ENCODE data around the gene ARHGAP24.
"Not testable (repeated sequence)": the region's sequence is repeated elsewhere in the genome, so short reads cannot be mapped to it uniquely, and the experiment has no call there.

Gene ARHGAP24

DNA sequence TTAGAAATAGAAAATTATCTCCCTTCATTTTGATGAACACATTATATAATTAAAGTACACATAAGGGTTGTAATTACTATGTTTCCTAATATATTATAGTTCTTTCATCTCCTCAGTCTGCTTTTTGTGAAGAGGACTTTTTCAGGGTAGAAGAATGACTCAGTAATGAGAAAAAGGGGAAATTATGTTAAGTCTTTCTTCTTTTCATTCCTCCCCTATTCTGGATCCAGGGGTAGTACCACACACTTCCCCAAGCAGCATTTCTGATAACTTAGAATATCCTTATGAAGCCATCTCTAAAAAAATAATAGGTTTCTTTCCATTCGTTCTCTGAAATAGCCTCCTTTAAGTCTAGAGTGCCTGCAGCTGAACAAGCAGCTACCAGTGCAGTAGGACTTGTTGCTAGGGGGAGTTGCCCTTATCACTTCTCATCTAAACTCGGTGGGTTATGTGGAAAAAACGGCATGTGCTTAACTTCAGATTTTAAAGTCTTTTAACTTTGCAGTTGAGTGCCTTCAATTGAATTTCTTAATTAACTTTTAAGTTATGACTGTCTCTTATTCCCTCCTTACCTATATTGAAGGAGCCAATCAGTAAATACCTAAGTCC lies 184.8 kb downstream of the ARHGAP24 start:
- no peak for DNase-seq

DNA sequence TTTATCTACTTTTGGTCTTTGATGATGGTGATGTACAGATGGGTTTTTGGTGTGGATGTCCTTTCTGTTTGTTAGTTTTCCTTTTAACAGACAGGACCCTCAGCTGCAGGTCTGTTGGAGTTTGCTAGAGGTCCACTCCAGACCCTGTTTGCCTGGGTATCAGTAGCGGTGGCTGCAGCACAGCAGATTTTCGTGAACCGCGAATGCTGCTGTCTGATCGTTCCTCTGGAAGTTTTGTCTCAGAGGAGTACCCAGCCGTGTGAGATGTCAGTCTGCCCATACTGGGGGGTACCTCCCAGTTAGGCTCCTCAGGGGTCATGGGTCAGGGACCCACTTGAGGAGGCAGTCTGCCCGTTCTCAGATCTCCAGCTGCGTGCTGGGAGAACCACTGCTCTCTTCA lies 191.7 kb downstream of the ARHGAP24 start:
- DNase-seq: not testable (repeated sequence)

DNA sequence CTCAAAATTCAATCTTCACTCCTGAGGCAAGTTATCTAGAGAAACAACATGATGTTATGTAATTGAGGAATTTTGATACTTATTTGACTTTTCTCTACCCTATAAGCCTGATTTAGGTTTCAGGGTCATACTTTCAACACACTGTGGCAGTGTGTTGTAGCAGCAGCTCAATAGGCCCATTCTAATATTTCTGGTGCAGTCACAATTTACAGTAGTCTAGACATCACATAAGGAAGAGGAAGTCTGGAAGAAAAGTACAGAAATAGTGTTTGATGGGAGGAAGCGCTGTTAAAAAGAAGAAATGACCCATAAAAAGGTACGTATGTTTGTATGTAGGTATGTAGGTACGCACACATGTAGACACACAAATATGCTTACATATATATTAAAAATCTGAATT lies 194.3 kb downstream of the ARHGAP24 start:
- DNase-seq: no peak

DNA sequence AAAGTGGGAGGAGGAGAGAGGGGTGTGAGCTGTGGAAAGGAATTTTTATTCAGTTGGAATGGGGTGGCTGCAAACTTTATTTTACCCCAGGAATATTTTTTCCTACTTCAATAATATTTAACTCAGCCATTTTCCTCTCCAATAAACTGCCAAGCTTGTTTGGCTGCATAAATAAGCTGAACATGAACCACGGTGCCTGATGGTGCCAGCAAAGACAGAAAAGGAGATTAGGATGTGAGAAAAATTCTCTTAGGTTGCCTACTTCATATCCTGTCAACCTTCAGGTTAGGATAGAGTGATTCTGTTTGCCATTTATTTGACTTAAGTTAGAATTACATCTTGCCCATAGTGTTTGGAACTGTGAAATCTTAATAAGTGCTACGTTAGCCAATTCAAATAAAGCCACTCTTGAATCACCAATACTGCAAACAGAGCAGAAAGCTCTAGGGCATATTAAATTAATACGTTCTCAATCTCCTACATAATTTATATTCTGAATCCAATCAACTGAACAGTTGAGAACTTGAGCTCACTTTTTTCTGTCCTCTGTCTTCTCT lies 195.1 kb downstream of the ARHGAP24 start:
- no peak for DNase-seq

DNA sequence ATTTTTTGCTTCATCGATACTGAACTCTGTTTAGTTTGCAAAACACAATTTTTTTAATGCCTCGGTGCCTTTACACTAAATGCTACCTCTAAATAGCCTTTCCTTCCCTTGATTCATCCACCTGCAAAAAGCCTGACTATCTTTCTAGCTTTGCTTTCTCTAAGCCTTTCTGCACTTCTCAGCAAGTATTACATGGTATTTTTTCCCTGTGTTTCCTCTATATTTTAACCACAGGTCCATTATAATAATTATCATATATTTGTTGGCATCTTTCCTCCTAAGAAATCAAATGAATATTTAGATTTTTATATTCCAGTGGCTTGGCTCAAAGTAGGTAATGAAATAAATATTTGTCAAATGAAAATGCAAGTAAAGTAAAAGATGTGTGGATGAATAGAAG lies 196.2 kb downstream of the ARHGAP24 start:
- DNase-seq: no peak

DNA sequence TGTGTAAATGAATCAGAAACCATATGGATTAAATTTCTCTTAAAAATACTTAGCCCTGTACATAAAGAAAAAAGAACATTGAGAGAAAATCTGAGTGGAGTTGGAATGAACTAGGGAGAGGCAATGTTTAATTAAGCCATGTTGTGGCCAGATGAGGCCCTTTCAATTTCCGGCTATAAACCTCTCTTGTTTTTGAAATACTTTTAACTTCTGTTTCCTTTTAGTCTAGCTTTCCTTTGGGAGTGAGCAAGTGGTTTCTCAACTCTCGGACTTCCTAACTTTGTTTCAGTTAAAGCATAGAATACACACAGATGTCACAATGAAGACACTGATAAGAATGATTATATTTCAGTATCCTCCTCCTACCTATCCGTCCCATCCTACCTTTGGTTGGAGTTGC lies 197.2 kb downstream of the ARHGAP24 start:
- no peak for DNase-seq

DNA sequence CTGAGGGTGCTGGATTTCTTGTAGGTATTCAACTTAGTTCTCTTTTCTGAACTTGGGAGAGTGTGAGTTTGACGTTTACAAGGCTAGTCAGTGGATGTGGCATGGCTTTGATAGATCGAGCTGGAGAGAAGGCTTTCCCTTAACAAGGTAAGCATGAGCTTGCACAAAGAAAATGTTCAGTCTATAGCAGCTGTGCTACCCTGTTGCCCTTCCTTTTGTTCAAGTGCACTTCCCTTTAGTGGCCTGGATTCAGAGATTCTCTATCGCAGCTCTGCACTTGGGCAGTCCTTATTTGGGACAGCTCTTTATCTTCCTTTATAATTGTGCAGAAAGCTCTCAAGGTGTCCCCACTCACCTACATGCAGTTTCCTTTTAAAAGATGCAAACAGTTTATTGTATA lies 198.0 kb downstream of the ARHGAP24 start:
- DNase-seq: no peak

DNA sequence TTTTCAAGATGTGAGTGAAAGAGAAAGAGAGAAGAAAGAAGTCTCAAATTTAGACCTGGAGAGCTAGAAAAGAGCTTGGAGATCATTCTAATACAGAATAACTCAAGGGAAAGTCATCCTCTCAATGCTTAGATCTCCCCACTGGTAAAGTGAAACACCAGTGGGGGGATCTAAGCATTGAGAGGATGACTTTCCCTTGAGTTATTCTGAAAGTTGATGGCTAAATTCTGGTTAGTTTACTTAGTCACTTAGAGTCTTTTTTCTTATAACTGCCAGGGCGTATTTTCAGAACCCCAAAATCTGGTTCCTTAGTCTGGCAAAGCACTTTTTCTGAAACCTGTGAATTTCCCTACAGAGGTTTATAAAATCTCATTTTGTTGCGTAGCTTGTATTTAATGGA lies 198.6 kb downstream of the ARHGAP24 start:
- DNase-seq: no peak

DNA sequence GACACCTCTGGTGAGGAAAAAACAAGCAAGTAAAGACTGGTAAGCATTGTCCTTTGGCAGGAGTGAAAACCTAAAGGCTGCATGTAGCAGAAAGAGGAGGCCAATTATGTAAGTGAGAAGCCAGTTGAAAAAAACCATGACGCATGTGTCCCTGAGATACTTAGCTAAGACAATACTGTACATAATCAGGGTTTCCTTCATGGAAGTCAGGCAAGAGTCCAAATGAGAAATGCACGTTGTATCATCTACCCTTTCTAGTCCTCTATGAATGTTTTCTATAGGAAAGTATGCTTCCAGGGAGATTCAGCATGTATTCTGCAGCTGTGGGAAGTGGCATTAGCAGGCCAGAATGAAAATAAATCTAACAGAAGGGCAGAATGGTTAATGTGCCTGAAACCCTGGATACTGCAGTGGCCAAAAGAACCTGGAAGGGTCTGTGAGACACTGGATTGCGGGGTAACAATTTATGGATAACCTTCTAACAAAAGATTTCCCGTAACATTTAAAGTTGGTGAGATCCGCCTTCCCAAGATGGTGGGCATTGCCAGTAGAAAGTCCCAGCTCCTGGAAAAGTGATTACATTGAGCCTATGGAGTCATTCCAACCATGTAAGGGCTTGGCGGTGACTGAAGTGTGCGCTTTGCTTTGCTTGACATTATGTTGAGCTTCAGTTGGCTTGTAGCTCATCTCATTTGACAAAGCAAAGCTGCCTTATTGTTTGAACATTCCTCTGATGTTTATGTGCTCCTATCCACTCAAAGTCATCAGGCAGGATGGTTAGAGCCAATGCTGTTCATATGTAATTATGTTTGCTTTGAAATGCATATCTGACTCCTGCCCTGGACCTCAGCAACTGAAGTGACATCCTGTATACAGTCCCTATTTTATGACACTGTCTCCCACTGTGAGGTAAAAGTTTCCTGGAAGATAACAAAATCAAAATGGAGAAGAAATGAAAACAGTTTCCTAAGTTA lies 200.4 kb downstream of the ARHGAP24 start:
- DNase-seq: peak; percentile 20

DNA sequence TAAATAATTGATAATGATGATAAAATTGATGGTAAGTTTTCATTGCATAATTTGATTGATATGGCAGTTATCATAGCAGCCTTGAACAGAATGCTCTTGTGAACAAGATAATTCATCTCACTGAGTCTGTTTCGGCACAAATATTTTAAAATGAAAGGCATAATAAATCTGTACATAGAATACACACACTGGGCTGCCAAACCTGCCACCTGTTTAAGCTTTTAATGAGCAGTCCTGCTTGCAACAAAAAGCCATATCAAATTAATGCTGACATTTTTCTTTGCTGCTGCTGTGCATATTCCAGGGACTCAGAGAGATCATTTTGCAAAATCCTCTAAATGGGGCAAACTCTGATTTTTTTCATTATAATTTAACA lies 201.1 kb downstream of the ARHGAP24 start:
- no peak for DNase-seq

DNA sequence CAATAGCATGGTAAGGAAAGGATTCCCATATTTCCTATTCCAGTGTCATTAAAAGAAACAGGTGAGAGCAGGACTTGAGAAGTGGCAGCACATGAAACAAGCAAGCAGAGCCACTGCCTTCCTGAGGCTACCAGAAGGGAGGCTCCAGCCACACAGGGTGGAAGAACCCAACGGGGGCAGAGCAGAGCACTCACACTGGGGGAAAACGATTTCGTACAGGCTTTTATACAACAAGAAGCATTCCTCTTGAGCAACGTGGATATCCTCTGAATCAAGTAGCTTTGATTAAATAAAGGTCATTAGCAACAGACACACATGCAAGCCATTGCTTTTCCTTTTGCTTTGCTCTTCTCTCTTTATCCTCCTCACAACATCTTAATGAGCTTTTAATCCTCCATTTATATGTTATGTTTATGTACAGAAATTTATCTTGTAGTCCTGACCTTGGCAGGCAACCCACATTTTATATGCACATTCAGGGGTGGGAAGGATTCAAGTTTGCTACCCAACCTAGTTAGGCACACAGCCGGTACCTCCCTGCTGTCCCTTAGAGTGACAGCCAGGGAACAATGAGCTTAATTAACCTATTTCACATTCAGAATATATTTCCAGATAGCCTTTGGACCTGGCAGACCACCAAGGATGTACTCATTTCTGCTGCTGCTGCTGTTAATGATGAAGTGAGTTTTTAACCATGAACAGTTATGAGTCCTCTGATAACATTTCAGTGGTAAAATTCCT lies 202.1 kb downstream of the ARHGAP24 start:
- DNase-seq: no peak

DNA sequence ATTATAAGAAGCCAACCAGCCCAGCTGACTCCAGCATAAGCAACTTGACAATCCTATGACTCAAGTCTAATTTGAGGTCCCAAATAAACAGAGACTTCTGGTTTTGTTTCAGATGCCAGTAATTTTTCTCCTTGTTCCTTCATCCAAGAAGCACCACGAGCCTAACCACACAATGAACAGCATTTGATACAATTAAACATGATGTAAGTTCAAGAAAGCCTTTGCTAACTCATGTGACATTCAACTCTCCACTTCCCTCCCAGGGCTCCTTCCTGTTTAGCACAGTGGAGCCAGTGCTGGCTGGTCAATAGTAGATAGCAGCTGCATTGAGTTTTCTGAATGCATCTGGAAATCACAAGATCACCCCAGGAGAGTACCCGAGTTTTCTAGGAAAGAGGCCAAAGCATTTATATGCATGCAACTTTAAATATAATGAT lies 206.3 kb downstream of the ARHGAP24 start:
- DNase-seq: no peak

DNA sequence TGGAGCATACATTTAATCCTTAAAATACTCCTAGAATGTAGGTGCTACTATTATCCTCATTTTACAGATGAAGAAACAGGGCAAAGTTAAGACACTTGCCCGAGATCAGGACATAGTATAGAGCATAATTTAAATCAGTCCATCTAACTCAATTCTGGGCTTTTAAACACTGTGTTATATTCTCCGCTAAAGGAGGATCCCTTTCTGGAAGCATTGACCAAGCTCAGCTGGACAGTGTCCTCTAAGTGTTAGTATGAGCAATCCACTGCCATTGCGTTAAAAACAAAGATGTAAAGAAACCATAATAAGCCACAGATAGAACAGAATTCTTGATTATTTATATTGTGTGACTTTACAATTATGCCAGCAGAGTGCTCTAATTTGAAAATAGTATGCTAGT lies 207.0 kb downstream of the ARHGAP24 start:
- DNase-seq: no peak

DNA sequence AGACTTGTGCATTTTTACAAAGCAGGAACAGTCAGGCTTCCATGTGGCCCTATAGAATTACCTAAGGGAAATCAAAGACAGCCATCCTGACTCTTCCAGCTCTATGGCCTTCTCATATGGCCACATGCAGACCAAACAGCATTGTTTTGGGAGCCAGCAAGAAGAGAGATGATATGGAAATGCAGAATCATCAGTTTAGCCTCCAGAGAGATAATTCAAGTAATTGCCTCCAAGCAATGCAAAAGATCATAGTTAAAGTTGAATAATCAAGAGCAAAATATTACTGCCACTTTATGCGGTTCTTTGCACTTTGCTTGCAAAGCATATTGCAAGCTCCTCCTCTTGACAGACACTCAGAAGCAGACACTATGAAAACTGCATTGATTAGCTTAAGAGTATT lies 207.4 kb downstream of the ARHGAP24 start:
- DNase-seq: no peak

DNA sequence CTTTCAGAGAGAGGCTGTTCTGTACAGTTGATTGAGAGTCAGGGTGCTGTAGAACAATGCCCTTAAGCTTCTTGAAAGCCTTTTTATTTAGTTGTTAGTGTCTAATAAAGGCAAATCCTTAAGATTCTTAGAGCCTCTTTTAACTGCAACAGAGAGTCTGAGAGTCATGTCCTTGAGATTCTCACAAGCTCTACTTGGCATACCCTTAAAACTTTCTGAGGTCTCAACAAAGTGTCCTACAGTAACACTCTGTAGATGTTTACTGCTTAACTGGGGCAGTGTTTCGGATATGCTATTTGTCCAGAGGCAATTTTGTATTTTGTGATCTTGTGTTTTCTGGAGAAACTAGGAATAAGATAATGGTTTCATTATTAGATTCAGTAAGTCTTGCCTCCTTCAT lies 209.7 kb downstream of the ARHGAP24 start:
- DNase-seq: no peak

DNA sequence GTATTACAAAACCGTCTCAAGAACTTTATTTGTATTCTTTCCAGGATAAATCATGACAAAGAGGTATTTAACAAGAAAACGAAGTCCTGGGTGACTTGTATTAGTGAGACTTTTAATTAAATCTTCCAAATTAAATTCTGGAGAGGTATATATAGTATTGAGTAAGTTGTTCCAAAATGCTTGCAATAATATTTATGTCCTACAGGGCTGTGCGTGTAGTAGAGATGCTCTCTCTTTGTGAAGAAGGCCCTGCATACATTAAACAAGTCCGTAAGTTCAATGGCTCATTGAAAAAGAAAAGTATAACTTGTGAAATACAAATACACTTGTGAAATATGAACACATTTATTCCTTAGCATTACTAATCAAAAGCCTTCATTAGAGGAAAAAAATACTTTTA lies 211.4 kb downstream of the ARHGAP24 start:
- DNase-seq: no peak

DNA sequence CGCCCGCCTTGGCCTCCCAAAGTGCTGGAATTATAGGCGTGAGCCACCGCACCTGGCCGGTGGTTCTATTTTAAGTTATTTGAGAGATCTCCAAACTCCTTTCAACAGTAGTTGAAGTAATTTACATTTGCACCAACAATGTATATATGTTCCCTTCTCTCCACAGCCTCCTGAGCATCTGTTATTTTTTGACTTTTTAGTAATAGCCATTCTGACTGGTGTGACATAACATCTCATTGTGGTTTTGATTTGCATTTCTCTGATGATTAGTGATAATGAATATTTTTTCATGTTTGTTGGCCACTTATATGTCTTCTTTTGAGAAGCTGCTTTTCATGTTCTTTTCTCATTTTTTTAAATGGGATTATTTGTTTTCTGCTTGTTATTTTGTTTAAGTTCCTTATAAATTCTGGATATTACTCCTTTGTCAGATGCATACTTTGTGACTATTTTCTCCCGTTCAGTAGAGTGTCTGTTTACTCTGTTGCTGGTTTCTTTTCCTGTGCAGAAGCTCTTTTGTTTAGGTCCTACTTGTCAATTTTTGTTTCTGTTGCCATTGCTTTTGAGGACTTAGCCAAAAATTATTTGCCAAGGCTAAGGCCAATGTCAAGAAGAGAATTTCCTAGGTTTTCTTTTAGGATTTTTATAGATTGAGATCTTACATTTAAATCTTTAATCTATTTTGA lies 213.2 kb downstream of the ARHGAP24 start:
- no peak for DNase-seq

DNA sequence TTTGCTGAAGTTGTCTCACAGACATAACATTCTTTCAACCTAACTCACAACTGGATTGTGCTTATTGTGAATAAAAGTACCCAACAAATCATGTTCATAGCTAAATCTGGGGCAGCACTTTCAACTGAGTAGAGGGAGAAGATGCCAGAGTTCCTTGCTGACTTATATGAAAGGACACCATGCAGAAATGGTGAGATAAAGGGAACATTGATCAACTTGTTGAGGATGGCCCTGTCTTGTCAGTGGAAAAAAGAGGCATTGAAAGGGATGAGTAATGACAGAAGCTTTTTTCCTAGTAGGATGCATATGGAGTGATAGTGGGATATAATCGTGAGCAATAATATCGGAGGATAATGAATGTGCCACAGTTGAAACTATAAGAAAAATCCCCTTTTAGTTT lies 221.7 kb downstream of the ARHGAP24 start:
- DNase-seq: no peak

DNA sequence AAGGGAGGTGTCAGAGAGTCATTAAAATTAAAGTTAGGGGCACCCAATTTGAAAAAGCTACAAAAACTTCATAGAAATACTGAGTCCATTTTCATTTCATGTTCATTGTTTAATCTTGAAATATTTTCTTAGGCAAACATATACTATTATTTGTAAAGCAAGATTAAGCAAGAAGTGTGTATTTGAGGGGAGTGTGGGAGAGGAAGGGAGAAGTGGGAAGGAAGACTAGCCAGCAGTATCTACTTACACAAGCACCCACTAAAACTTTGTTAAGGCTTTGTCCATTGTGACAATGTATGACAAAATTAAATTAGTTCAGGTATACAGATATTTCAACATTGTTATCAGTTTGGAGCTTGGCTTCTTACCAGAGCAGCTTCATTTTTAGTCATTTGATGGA lies 222.9 kb downstream of the ARHGAP24 start:
- no peak for DNase-seq

DNA sequence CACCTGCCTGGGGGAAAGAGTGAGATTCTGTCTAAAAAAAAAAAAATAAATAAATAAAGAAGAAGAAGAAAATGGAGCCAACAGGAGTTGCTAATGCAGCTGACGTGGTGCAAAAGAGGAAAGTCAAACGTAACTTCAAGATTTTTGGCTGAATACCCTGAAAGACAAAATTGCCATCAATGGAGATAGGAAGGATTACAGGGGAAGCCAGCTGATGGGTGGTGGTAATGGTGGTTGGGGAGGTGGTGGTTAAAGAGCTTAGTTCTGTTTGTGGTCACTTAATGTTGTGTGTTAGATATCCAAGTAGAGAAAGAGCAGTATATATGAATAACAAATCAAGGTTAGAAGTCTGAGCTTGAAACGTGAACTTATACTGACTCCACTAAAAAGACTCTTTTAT lies 225.4 kb downstream of the ARHGAP24 start:
- DNase-seq: no peak

DNA sequence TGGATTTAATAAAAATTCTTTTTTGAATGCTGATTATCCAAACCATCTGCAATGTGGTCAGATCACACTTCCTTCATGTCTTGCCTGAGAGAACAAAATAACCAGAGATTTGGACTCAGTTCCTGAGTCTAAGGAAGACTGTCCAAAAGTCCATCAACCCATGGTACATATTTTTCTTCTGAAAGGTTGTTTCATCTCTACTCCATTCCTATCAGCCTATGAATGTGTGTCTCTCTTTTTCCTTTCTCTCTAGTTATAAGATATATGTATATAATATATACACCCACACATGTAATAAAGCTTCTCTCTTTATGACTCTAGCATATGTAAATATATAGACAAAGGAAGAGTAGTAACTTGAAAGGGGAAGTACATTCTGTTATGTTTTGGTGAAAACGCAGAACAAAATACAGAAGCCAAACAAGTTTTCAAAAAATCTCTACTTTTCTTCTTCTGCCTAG lies 226.9 kb downstream of the ARHGAP24 start:
- no peak for DNase-seq

DNA sequence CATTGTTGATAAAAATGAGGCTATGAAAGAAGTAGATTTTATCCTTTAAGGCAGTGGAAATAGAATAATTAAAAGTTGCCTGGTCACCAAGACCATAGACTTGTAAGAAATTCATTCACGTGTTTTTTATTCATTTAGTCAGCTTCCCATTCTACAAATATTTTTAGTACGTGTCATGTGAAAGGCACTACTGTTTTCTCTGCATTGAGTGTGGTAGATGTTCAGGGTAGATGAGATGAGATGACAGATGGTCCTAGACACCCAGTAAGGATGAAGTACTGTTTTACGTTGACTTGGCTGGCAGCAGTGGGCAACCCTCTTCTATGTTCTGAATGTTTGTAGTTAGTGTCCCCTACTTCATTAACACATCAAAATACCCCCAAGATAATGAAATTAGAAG lies 228.1 kb downstream of the ARHGAP24 start:
- DNase-seq: no peak

DNA sequence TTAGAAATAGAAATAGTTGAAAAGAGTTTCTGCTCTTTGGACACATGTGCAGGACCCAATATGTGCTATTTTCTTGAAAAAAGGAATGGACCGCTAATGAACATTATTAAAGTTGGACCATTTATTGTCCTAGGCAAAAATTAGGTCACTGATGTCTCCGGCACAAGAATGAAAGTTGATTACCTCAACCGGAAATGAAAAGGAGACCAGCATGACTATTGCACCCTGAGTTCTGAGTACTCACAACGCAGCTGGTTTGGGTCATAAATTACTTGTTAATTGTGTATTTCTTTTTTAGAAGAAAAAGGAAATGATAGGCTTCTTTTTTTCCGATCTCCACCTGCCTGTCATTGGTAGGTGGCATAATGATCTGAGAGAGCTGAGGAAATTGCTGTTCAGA lies 232.7 kb downstream of the ARHGAP24 start:
- DNase-seq: no peak
